ENCODE measurements around the gene MT4.
"Not testable (repeated sequence)": the region's sequence is repeated elsewhere in the genome, so short reads cannot be mapped to it uniquely, and the experiment has no call there.

MT4 gene

GRCh38 chr16:56580391-56581048, 15.6 kb downstream of the MT4 start:
- Histone ChIP-seq H3K79me2 (ENCODE audit: low read length) (no peaks in the 10 kb centered on the region), H2AFZ (ENCODE audit: low read length) (no peak overlapping the region), H3K4me2 (ENCODE audit: low read depth, low read length) (no peak overlapping the region), H3K36me3 (replicated peaks; ENCODE audit: insufficient read depth, low read length) (no peaks in the 10 kb centered on the region), H3K9me3 (replicated peaks; ENCODE audit: insufficient read depth, low read length) (no peaks in the 10 kb centered on the region), H3K27ac (ENCODE audit: low read length) (no peak overlapping the region), H3K4me3 (ENCODE audit: low read length) (no peak overlapping the region), H3K27me3 (replicated peaks; ENCODE audit: insufficient read depth, low read length) (0 out of 2 replicates have a peak, but pooled peaks cover under 1% of the 10 kb centered on the region), H4K20me1 (ENCODE audit: insufficient read depth, low read length) (no peaks in the 10 kb centered on the region), H3K9me2 (replicated peaks; ENCODE audit: insufficient read depth, low read length) (no peaks in the 10 kb centered on the region), H3K9ac (ENCODE audit: low read length) (no peak overlapping the region), H3F3A (ENCODE audit: insufficient read depth, low read length) (no peaks in the 10 kb centered on the region), H3K4me1 (ENCODE audit: low read length) (peaks cover 8% of the 10 kb centered on the region)
- no peak for TF ChIP-seq CTCF (IDR thresholded peaks at IDR 0.05; ENCODE audit: low read length)
- DNase-seq: no peak

- H3K4me3 ChIP-seq (ENCODE audit: low read length); H3K27ac ChIP-seq (ENCODE audit: low read length); H3K36me3 ChIP-seq (replicated peaks; ENCODE audit: insufficient read depth, low read length); H3K4me1 ChIP-seq (ENCODE audit: low read length); H3K9me3 ChIP-seq (replicated peaks; ENCODE audit: insufficient read depth, low read length); H3K9ac ChIP-seq (ENCODE audit: low read length); H3F3A ChIP-seq (ENCODE audit: insufficient read depth, low read length); H3K4me2 ChIP-seq (ENCODE audit: low read depth, low read length); H3K79me2 ChIP-seq (ENCODE audit: low read length); DNase-seq; H3K9me2 ChIP-seq (replicated peaks; ENCODE audit: insufficient read depth, low read length); H4K20me1 ChIP-seq (ENCODE audit: insufficient read depth, low read length); H2AFZ ChIP-seq (ENCODE audit: low read length): not testable (repeated sequence)
- peaks cover 16% of the 10 kb centered on the region; the same call in 1 of the 2 replicates for H3K27me3 ChIP-seq (replicated peaks; ENCODE audit: insufficient read depth, low read length)
Measured at GRCh38 chr16:56582911-56583310, 18.0 kb downstream of the MT4 start.

- H4K20me1 ChIP-seq (ENCODE audit: insufficient read depth, low read length): no peaks in the 10 kb centered on the region
- no peak overlapping the region for H3K4me3 ChIP-seq (ENCODE audit: low read length)
- no peak overlapping the region for H2AFZ ChIP-seq (ENCODE audit: low read length)
- DNase-seq: no peak
- H3K9me2 ChIP-seq (replicated peaks; ENCODE audit: insufficient read depth, low read length): no peaks in the 10 kb centered on the region
- TF ChIP-seq EZH2phosphoT487 (IDR thresholded peaks at IDR 0.05; ENCODE audit: low read length) (no peak), EZH2 (optimal IDR thresholded peaks at IDR 0.05; ENCODE audit: low read depth, low read length) (no peak)
- H3K4me1 ChIP-seq (ENCODE audit: low read length): no peaks in the 10 kb centered on the region
- H3K4me2 ChIP-seq (ENCODE audit: low read depth, low read length): no peak overlapping the region
- peaks cover 20% of the 10 kb centered on the region; the same call in 1 of the 2 replicates for H3K27me3 ChIP-seq (replicated peaks; ENCODE audit: insufficient read depth, low read length)
- no peak overlapping the region for H3K27ac ChIP-seq (ENCODE audit: low read length)
- H3K79me2 ChIP-seq (ENCODE audit: low read length): no peaks in the 10 kb centered on the region
- no peak overlapping the region for H3K9ac ChIP-seq (ENCODE audit: low read length)
- no peaks in the 10 kb centered on the region for H3K9me3 ChIP-seq (replicated peaks; ENCODE audit: insufficient read depth, low read length)
- H3F3A ChIP-seq (ENCODE audit: insufficient read depth, low read length): no peaks in the 10 kb centered on the region
- no peaks in the 10 kb centered on the region for H3K36me3 ChIP-seq (replicated peaks; ENCODE audit: insufficient read depth, low read length)
Measured at GRCh38 chr16:56583351-56584168, 18.7 kb downstream of the MT4 start.

GRCh38 chr16:56584276-56584675, 19.4 kb downstream of the MT4 start:
- Histone ChIP-seq H2AFZ (ENCODE audit: low read length) (no peak overlapping the region), H3K9ac (ENCODE audit: low read length) (no peak overlapping the region), H3K27me3 (replicated peaks; ENCODE audit: insufficient read depth, low read length) (peaks cover 25% of the 10 kb centered on the region), H3K4me3 (ENCODE audit: low read length) (no peak overlapping the region), H3K9me2 (replicated peaks; ENCODE audit: insufficient read depth, low read length) (no peaks in the 10 kb centered on the region), H3K9me3 (replicated peaks; ENCODE audit: insufficient read depth, low read length) (no peaks in the 10 kb centered on the region), H3K27ac (ENCODE audit: low read length) (no peak overlapping the region), H4K20me1 (ENCODE audit: insufficient read depth, low read length) (no peaks in the 10 kb centered on the region), H3K4me2 (ENCODE audit: low read depth, low read length) (no peak overlapping the region), H3F3A (ENCODE audit: insufficient read depth, low read length) (no peaks in the 10 kb centered on the region), H3K4me1 (ENCODE audit: low read length) (no peaks in the 10 kb centered on the region), H3K36me3 (replicated peaks; ENCODE audit: insufficient read depth, low read length) (no peaks in the 10 kb centered on the region), H3K79me2 (ENCODE audit: low read length) (no peaks in the 10 kb centered on the region)
- no peak for DNase-seq
- no peak for TF ChIP-seq CTCF (IDR thresholded peaks at IDR 0.05; ENCODE audit: low read length)
- no peak for TF ChIP-seq EZH2phosphoT487 (IDR thresholded peaks at IDR 0.05; ENCODE audit: low read length)
- TF ChIP-seq EZH2 (optimal IDR thresholded peaks at IDR 0.05; ENCODE audit: low read depth, low read length): no peak

Data from MM.1S (cell line).